GM12864 (cell line): ENCODE measurements around the gene ZFAND5.

ENCODE experiments used
- DNase-seq: peaks from one replicate; pipeline ENCODE4 v3.0.0-alpha.2; 2011; ENCODE audit warnings: low read depth
- H3K4me3 ChIP-seq: 2 replicates; pipeline ENCODE4 v1.5.1; 2011; ENCODE audit warnings: mild to moderate bottlenecking, low read depth, low read length, control low read depth
- CTCF ChIP-seq: IDR thresholded peaks from 2 replicates; pipeline ENCODE4 v1.5.1; 2011; ENCODE audit warnings: low read depth, mild to moderate bottlenecking, moderate library complexity, low read length, control low read depth, inconsistent platforms; ENCODE audit errors: missing control alignments

Gene ZFAND5

GRCh38 chr9:72333197-72333596 is 31.8 kb downstream of the ZFAND5 start:
- no peak overlapping the region for H3K4me3 ChIP-seq
- no peak for TF ChIP-seq CTCF
- DNase-seq = no peak

- no peak overlapping the region for H3K4me3 ChIP-seq
- TF ChIP-seq CTCF = no peak
- DNase-seq = no peak
Measured at GRCh38 chr9:72332351-72332750, 32.7 kb downstream of the ZFAND5 start.

- no peak for TF ChIP-seq CTCF
- DNase-seq = no peak
- no peak overlapping the region for H3K4me3 ChIP-seq
Measured at GRCh38 chr9:72327631-72328030, 37.4 kb downstream of the ZFAND5 start.

- H3K4me3 ChIP-seq = no peak overlapping the region
- DNase-seq = no peak
- TF ChIP-seq CTCF = no peak
Measured at GRCh38 chr9:72326641-72327040, 38.4 kb downstream of the ZFAND5 start.

GRCh38 chr9:72324974-72325373 is 40.0 kb downstream of the ZFAND5 start:
- no peak for TF ChIP-seq CTCF
- no peak overlapping the region for H3K4me3 ChIP-seq
- no peak for DNase-seq

GRCh38 chr9:72322678-72323077 is 42.3 kb downstream of the ZFAND5 start:
- no peak overlapping the region for H3K4me3 ChIP-seq
- no peak for DNase-seq
- no peak for TF ChIP-seq CTCF

GRCh38 chr9:72322259-72322658 is 42.7 kb downstream of the ZFAND5 start:
- DNase-seq = no peak
- TF ChIP-seq CTCF = no peak
- H3K4me3 ChIP-seq = no peak overlapping the region
